COLO668 (cell line): ENCODE results near the gene ALG12.

Source experiments
- DNase-seq: peaks from one replicate; lab custom pipeline; 2025; ENCODE audit not compliant: unreplicated experiment; lab: John Stamatoyannopoulos, UW

Gene ALG12

DNA sequence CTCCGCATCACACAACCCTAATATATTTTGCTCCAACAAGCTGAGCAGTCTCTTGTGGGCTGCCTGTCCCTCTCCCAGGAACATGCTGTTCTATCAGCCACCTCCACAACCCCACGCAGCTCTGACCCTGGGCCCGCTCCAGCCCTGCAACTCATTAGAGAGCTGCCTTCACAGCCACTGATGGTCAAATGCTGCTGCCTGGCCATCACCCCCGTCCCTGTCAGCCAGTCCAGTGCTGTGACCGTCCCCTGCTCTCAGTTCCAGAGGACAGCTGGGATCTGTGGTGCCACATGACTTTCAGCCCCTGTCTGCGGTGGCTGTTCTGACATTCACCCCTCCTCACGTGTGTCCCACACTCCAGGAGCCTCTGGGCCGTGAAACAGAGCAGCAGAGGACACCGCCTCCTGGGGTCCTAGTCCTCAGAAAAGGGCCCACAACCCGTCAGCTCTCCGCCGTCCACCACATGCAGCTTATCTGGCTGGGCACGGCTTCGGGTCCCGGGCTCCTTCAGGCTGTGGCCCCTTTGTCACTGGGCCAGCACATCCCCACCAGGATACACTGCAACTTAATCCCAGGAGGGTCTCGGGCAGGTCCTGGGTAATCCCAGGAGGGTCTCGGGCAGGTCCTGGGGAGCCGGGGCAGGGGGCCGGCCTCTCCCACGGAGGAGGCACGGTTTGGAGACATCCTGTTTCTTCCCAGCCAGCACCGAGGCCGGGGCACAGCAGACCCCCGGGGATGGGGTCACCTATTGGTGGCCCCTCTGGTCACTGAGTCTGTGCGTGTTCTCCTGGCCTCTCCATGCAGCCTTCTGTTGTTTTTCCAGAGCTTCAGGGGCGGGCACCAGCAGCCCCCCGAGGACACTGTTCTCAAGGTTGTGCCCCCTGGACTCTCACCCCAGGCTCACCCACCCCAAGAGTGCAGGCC, 15.3 kb upstream of the ALG12 start:
- DNase-seq, result no peak

DNA sequence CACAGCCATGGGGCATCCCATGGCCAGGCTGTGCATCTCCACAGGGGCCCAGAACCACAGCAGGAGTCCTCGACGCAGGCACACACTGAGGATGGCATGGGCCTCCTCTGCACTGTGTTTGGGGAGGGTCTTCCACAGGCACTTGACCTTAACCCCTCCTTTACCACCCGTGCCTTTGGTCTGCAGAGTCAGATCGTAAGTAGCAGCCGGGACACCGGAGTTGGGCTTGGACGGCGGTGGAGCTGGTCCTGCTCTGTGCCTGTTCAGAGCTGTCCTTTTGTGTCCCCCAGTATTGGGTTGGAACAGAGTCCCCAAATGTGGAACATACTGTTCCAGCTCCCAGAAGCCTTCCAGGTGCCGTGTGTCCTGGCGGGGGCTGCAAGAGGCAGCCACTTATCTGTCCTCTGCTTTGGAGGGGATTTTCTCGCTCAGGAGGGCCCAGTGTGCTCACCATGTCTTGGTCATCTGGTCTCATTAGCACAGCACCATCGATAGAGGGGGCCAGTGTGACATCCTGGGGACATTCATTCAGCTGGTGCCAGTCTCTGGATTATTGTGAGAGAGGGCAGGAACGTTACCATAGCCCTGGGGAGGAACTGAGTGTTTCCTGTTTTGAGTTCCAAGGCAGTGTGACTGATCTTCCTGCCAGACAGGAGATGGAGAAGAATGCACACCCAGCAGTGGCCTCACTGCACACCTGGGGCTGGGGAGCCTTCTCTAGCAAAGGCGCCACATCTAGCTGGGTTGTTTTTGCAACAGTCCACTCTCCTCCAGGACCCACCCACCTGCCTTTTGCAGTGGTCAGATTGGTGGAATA, 12.6 kb upstream of the ALG12 start:
- peak; percentile 70 for DNase-seq

DNA sequence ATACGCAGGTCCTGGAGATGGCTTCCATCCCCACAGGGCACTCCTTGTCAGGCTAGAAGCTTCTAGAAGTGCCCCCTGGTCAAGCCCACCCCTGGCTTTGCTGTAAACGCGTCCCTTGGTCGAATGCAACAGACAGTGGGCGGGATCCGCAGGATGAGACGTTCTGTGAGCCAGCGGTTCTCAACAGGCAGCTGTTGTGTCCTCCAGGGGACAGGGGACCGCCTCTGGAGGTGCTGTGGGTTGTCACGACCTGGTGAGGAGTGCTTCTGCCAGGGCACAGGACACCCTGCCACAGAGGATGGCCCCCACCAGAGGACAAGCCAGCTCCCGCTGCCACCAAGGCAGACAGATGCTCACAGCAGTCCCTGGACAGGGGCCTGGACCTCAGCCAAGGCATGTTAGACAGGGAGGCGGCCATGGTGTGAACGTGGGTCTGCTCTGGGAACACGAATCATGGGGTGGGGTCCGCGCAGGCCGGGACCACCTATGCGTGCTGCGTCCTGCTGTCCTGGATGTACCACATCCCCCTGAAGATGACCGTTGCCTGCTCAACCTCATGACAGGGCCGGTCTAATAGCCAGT, 11.8 kb upstream of the ALG12 start:
- no peak for DNase-seq

DNA sequence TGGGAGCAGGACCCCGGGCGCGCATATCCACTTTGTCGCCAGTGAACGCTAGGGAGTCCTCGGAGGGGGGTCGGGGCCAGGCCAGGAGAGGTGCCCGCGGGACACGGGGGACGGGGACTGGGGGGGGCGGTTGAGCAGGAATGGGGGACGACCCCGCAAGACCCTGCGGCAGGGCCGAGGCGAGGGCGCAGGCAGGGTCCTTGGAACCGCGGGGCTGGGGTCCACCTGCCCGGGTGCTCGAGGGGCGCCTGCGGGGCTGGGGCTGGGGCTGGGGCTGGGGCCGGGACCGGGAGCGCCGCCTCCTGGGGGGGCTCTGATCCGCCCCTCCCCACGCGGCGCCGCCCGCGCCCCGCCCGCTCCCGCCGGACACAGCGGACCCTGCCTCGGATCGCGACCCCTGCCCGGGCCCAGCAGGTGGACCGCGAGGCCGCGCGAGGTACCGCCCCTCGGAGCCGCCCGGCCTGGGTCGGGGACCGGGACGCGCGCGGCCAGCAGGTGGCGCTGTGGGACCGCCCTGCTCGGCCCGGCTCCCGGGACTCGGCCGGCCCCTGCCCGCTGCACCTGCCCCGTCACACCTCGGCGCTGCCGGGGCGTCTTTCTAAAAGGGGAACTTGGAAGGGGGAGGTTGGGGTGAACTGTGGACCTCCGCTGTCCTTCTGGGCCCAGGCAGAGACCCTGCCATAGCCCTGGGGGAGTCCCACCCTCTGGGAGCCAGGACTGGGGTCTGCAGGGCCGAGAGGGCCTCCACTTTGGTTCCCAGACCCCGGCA, 11.2 kb upstream of the ALG12 start:
- peak; percentile 77 for DNase-seq

DNA sequence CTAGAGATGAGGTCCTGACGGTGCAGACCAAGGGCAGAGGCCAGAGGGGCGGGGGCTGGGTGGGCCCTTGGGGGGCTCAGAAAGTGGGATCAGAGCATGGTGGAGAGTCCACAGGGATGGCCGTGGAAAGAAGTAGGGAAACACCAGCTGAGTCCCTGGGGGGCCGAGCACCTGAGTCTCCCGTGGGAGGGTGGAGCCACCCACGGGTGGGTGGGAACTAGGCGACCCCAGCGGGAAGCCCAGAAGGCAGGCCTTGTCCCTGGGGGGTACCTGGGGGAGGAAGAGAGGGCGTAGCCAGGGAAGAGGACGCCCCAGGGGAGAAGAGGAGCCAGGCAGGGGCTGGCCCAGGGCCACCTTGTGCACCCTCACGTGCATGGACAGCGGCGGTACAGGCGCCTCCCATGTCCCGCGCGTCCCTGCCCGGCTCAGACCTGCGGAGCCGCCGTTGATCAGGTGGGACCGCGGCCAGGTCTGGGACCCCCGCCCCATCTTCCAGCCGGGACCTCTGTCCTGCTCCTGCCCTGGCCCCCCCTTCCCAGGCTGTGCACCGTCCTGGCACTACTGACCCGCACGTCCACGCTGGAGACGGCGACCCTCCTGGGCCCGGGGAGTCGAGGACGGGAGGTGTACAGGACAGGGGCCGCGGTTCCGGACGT, 10.4 kb upstream of the ALG12 start:
- DNase-seq, result no peak

DNA sequence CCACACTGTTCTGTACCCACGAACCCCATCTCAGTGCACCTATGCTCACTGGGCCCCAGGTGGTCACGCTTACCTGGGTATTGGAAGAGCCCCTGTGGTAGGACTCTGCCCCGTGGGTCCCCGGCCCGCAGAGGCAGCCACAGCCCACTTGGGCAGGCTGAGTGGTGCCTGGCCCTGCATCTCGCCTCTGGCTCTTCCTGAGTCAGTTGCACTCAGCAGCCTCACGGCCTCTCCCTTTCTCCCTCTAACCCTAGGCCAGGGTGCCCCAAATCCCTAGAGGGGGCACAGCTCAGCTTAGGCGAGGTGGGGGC, 9.9 kb upstream of the ALG12 start:
- no peak for DNase-seq

DNA sequence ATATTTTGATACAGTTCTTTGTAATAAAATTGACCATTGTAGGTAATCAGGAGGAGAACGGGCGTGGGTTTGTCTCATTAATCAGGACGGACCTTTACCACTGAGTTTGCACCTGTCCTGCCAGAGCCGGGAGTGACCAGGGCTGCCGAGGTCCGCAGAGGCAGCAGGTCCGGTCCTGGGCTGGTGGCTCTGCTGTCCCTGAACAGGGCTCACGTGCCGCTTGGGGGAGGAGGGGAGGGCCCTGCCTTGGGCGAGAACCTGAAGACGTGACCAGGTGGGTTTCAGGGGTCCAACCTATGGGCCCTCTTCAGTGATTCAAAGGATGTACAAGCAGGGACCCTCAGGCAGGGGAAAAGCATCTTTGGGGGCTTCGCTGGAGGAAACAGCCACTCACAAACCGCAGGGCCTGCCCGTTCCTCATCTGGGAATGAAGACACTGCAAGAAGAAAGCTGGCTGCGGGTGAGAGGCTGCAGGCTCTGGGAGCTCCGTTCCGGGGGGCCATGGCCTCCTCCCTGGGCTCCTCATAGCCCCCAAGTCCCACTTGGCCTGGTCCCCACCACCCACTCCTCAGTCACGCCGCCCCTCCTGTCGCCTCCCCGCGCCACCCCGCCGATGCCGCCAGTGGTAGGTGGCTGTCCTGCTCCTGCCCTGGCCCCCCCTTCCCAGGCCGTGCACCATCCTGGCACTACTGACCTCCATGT, 9.4 kb upstream of the ALG12 start:
- no peak for DNase-seq

DNA sequence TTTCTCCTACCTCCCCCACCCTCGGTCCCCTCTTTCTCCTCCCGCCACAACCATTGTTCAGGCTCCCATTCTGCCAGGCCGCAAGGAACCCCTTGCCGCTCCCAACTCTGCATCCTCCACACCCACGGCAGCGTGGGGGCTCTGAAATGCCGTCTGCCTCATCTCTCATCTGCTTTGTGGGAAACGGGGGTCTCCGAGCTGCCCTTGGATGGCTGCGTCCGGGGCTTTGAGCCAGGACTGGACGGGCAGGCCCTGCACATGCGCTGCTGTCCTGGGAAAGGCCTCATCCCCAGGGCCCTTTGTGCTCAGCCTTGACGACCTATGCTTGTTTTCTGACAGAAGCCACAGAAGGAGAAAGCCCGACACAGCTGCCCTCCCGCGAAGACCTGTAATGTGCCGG, 8.7 kb upstream of the ALG12 start:
- no peak for DNase-seq

DNA sequence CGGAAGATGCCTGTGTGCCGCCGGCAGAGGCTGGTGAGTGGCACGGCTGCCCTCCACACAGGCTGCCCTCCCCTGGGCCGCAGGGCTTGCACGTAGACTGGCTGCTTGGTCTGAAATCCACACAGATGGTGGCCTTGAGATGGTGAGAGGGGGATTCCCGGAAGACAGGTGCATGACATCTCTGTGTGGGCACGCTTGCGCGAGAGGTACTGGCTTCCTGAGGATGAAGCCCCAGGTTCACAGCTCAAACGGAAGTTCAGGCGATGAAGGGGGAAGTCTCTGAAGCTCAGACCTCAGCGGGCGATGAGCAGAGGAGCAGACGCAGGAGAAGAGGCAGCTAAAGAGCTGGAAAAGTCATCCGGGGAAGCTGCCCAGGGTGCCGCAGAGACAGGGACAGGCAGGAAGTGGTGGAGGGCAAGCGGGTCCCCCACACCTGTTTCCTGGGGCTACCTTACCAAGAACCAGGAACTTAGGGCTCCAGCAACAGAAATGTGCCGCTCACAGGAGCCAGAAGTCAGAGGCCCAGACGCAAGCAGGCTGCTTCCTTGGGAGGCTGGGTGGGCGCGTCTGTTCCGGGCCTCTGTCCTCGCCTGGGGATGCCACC, 7.4 kb upstream of the ALG12 start:
- no peak for DNase-seq

DNA sequence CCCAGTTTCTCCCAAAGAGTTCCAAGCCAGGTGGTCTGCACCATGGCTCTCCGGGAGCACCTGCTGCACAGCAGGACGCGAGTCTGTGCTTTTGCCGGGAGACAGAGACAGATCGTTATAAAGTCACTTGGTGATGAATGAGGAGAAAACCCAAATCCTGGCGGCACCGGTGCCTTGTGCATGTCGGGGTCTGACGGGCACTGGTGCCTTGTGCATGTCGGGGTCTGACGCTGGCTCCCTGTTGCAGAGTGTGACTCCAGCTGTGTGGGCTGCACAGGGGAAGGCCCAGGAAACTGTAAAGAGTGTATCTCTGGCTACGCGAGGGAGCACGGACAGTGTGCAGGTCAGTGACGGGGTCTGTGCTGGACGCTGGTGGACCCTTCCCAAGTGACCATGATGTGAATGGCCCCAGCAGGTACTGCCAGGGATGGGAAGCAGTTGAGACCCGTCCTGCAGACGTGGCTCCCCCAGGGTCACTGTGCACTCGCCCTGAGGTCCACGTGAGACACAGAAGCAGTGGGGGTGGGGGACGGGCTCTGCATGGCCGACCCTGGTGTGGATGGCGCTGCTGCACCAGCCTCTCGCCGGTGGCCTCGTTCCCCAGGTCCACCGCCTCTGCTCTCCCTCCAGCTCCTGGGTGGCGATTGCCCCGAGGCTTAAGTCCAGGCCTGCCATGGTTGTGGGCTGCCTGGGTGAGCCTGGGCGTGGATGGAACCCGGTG, 6.0 kb upstream of the ALG12 start:
- DNase-seq, result no peak

DNA sequence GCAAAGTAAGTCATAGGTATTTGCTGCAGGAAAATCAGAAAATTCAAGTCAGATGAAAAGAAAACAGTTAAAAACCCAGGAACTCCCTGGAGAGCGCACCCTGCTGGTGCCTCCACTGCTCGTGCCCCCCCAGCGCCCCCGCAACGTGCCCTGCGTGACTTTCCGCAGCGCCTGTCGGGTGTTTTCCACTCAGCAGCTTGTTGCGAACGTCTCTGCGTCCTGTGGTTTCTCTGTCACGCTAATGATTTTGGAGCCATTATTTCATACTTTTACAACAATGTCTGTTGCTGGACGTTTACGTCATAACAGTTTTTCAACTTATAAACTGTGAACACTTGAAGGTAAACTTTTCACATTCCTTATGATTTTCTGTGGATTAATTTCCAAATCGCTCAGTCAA, 5.2 kb upstream of the ALG12 start:
- DNase-seq, result no peak

DNA sequence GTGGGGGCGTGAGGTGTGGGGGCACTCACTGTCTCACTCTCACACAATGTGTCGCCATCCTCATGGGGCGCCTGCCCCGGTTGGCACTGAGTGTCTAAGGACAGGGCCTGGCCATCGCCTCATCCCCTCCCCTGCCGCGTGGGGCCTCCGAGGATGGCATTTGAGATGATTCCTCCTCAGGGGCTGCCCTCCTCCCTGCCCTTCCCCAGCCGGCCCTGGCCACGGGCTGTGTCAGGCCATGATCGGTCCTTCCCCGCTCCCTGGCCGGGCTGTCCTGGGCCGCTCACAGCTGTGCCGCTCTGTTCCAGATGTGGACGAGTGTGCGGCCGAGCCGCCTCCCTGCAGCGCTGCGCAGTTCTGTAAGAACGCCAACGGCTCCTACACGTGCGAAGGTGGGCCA, 4.7 kb upstream of the ALG12 start:
- no peak for DNase-seq

DNA sequence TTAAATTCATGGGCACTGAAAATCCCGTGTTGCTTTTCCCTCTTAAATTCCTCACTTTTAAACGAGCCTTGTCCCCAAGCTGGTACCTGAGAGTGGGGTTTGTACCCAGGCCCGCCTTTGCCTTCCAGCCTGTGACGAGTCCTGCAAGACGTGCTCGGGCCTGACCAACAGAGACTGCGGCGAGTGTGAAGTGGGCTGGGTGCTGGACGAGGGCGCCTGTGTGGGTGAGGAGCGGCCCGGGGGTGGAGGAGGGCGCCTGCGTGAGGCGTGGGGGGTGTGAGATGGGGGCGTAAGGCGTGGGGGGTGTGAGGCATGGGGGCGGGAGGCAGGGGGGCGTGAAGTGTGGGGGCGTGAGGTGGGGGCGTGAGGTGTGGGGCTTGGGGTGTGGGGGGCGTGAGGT, 4.2 kb upstream of the ALG12 start:
- DNase-seq, result no peak

DNA sequence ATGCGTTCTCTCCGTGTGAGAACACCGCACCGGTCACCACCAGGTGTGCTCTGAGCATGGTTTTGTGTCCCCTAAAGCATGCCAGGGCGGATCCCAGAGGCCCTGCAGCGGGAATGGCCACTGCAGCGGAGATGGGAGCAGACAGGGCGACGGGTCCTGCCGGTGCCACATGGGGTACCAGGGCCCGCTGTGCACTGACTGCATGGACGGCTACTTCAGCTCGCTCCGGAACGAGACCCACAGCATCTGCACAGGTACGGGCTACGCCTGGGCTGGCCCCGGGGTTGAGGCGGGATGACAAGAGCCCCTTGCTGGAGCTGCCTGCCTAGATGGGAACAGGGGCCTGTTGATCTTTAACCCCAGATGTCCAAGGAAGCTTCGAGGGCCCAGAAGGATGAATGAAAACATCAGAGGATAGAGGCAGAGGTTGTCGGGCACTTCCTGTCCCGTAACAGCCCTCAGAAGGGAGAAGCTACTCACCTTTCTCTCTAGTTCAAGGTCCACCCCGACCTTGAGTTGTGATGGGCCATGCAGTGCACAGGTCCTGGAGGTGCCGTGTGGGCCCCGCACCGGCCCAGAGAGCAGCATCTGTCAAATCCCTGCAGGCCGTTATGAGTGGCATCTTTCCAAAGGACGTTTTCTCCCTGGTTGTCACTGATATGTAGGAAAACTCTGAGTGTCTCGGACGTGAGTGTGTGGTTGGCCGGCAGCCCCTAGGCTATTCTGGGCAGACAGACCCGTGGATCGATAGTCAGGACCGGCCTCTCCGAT, 3.5 kb upstream of the ALG12 start:
- DNase-seq, result no peak

DNA sequence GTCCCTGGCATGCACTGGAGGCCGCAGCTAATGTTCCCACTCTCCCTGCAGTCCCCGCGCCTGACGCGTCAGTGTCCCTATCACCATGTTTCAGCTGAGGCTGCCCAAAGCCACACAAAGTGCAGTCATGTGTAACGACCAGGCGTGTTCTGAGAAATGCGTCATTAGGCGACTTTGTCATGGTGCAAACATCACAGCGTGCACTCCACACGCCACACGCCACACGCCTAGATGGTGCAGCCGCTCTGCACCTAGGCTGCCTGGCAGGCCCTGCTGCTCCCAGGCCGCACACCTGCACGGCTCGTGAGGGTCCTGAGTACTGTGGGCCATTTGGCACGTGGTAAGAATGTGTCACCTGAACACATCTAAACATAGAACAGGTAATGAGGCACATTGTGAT, 2.6 kb upstream of the ALG12 start:
- no peak for DNase-seq

DNA sequence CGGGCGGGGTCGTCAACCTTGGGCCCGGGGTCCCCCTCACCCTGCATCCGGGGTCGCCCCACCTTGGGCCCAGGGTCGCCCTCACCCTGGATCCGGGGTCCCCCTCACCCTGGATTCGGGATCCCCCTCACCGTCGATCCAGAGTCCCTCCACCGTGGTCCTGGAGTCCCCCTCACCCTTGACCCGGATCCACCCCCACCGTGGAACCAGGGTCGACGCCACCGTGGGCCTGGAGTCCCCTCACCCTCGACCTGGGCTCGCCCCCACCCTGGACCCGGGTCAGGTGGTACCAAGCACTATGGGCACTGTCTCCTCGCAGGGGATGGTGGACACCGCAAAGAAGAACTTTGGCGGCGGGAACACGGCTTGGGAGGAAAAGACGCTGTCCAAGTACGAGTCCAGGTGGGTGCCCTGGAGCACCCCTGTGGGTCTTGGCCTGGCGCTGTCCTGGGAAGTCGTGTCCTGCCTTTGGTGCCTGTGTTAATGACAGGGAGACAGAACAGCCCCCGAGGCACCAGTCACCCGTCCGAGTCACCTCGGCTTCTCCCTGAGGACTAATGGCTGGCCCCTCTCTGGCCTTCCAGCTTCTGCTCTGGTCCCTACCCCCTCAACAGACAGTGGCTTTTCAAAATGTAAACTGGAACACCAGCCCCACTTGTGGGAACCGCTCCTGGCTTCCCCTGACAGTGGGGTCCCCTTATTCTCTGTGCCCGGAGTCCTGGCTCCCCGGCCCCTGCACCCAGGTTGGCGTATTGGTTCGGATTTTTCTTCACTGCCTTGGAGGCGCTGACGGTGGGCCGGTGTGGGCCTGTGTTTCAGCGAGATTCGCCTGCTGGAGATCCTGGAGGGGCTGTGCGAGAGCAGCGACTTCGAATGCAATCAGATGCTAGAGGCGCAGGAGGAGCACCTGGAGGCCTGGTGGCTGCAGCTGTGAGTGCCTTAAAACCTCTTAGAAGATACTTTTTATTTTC, 958 bp upstream of the ALG12 start:
- no peak for DNase-seq

DNA sequence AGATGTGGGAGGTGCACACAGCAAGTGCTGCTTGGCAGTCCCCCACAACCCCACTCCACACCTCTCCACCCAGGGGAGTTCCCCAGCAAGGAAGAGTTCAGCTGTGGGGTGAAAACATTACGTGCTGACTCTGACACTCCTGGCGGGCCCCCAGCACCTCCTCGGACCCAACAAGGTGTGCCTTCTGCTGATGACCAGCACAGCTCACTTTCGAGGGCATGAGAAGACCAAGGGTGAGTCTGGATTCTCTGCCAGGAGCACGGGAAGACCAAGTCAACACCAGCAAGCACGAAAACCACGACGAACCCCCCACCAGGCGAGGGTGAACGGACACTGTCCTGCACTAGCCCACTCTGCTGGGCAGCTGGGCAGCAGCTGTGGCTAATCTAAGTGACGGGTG, 1.4 kb downstream of the ALG12 start:
- DNase-seq, result no peak
